Effector memory CD8-positive, alpha-beta T cell (primary cell): ENCODE measurements around the gene CAMLG.
A peak's percentile ranks its signal among the peaks of the same experiment; 100 is the strongest.

Source experiments
- ATAC-seq: fragments of 150-1000 bp; cut with Tn5 transposase; replicated peaks from 2 replicates; pipeline ENCODE4 v1.10.0; 2021; ENCODE audit warnings: mild to moderate bottlenecking, moderate library complexity
- DNase-seq, 3 experiments: peaks; one replicate each; pipeline ENCODE4 v3.0.0; 2021
- H3K27ac Mint-ChIP-seq, 2 donors: one replicate each; pipeline ENCODE4 v1.8.0; 2022; ENCODE audit warnings: mild to moderate bottlenecking in 2 of 2, mixed read lengths in 2 of 2, moderate library complexity in 2 of 2
- H3K27me3 Mint-ChIP-seq, 2 donors: one replicate each; pipeline ENCODE4 v1.8.0; 2022; ENCODE audit warnings: mixed read lengths in 2 of 2
- H3K36me3 Mint-ChIP-seq: one replicate; pipeline ENCODE4 v1.8.0; 2022; ENCODE audit warnings: mild to moderate bottlenecking, moderate library complexity, mixed read lengths; ENCODE audit not compliant: insufficient read depth
- H3K4me1 Mint-ChIP-seq, 2 donors: one replicate each; pipeline ENCODE4 v1.8.0; 2022; ENCODE audit warnings: low read depth in 2 of 2, mixed read lengths in 2 of 2
- H3K4me3 Mint-ChIP-seq, 2 donors: one replicate each; pipeline ENCODE4 v1.8.0; 2022; ENCODE audit warnings: mild to moderate bottlenecking in 2 of 2, mixed read lengths in 2 of 2, moderate library complexity in 2 of 2
- H3K9me3 Mint-ChIP-seq, 2 donors: one replicate each; pipeline ENCODE4 v1.8.0; 2022; ENCODE audit warnings: mixed read lengths in 2 of 2

CAMLG gene

GRCh38 chr5:134792286-134792685, 53.9 kb downstream of the CAMLG start:
- no peak for DNase-seq
- no peaks in the 10 kb centered on the region for H3K4me1 Mint-ChIP-seq
- peaks cover 83% of the 10 kb centered on the region for H3K36me3 Mint-ChIP-seq
- H3K4me3 Mint-ChIP-seq = no peak overlapping the region
- peak overlapping the region; percentile 46 to 62 for H3K27ac Mint-ChIP-seq
- no peaks in the 10 kb centered on the region for H3K27me3 Mint-ChIP-seq
- no peak for ATAC-seq
- no peaks in the 10 kb centered on the region for H3K9me3 Mint-ChIP-seq

GRCh38 chr5:134793111-134793510, 54.8 kb downstream of the CAMLG start:
- H3K36me3 Mint-ChIP-seq = peaks cover 84% of the 10 kb centered on the region
- H3K27me3 Mint-ChIP-seq = no peaks in the 10 kb centered on the region
- peak overlapping the region; percentile 46 to 62 for H3K27ac Mint-ChIP-seq
- H3K4me3 Mint-ChIP-seq = no peak overlapping the region
- no peak for ATAC-seq
- DNase-seq = no peak
- H3K4me1 Mint-ChIP-seq = no peaks in the 10 kb centered on the region
- no peaks in the 10 kb centered on the region for H3K9me3 Mint-ChIP-seq

DNA sequence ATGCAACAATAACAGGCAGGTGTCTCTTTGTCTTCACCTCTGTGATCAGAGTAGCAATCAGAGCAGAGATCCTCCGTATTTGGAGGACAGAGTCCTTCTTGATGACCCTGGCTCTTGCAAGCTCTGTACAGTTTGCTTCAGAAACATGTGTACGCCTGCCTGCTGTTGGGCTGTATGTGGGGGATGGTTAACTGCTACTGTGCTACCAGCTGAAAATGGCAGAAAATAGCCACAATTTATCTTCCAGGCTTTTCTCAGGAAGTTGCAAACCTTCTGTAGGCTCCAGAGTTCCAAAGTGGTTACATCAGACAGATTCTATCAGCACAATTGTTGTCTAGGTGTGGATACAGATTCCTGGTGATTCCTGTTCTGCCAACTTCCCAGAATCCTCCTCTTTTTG, 55.7 kb downstream of the CAMLG start:
- peaks cover 85% of the 10 kb centered on the region for H3K36me3 Mint-ChIP-seq
- DNase-seq = no peak

GRCh38 chr5:134794819-134795218, 56.5 kb downstream of the CAMLG start:
- H3K36me3 Mint-ChIP-seq = peaks cover 82% of the 10 kb centered on the region
- H3K9me3 Mint-ChIP-seq = no peaks in the 10 kb centered on the region
- peak overlapping the region in 1 of 2 donors; percentile 51 for H3K27ac Mint-ChIP-seq
- DNase-seq = no peak
- no peaks in the 10 kb centered on the region for H3K27me3 Mint-ChIP-seq
- ATAC-seq = no peak
- H3K4me1 Mint-ChIP-seq = no peaks in the 10 kb centered on the region
- H3K4me3 Mint-ChIP-seq = no peak overlapping the region

More for the DNA sequence above, 55.7 kb downstream of the CAMLG start:
- no peak for ATAC-seq
- Mint-ChIP-seq H3K27ac (no peak overlapping the region), H3K9me3 (no peaks in the 10 kb centered on the region), H3K4me3 (no peak overlapping the region), H3K4me1 (no peaks in the 10 kb centered on the region), H3K27me3 (no peaks in the 10 kb centered on the region)

- ATAC-seq (no peak), DNase-seq (no peak)
- Mint-ChIP-seq H3K4me1 (no peaks in the 10 kb centered on the region), H3K4me3 (no peak overlapping the region), H3K27me3 (no peaks in the 10 kb centered on the region), H3K9me3 (no peaks in the 10 kb centered on the region), H3K27ac (peak overlapping the region in 1 of 2 donors; percentile 65), H3K36me3 (peaks cover 75% of the 10 kb centered on the region)
Observed at GRCh38 chr5:134798468-134798867, 60.1 kb downstream of the CAMLG start.
